Measurements from ENCODE around the gene ARHGEF6.

GRCh38 chrX:136767104-136767941 lies 13.4 kb downstream of the ARHGEF6 start:
- TF ChIP-seq CTCF (IDR thresholded peaks at IDR 0.05): peak in 4 of 6 experiments; percentile 10 to 32 (median 18)
- peak in 1 of 4 donors; percentile 50 for TF ChIP-seq POLR2A (IDR thresholded peaks at IDR 0.05)
